PFSK-1 (cell line): ENCODE measurements around the gene ODR4.

Experiments used
- FOXP2 ChIP-seq: optimal IDR thresholded peaks from 2 replicates; pipeline ENCODE3; 2011; ENCODE audit warnings: borderline replicate concordance, control low read depth, inconsistent platforms; ENCODE audit not compliant: insufficient read depth; ENCODE audit errors: extremely low read length, extremely low read depth
- POLR2AphosphoS5 ChIP-seq: IDR thresholded peaks from 2 replicates; pipeline ENCODE4 v1.6.1; 2012; ENCODE audit warnings: low read depth, mild to moderate bottlenecking, control low read depth, low read length, moderate library complexity
- REST ChIP-seq, 2 experiments: IDR thresholded peaks; 2 replicates each; pipeline versions ENCODE4 v1.6.1 to v1.8.0; 2011 to 2012; ENCODE audit warnings: low read depth in 2 of 2, low read length in 2 of 2, control low read depth in 1 of 2, inconsistent platforms in 1 of 2, mild to moderate bottlenecking in 1 of 2, moderate library complexity in 1 of 2; ENCODE audit not compliant: insufficient read depth in 1 of 2
- SIN3A ChIP-seq: IDR thresholded peaks from 2 replicates; pipeline ENCODE4 v1.6.1; 2012; ENCODE audit warnings: mild to moderate bottlenecking, low read length, moderate library complexity, borderline replicate concordance; ENCODE audit not compliant: insufficient read depth
- TAF1 ChIP-seq: IDR thresholded peaks from 2 replicates; pipeline ENCODE4 v1.6.1; 2012; ENCODE audit warnings: low read length, control low read depth, borderline replicate concordance; ENCODE audit not compliant: insufficient read depth

ODR4 gene

GRCh38 chr1:186409091-186409490 is 33.5 kb downstream of the ODR4 start:
- TF ChIP-seq REST (IDR thresholded peaks at IDR 0.05; ENCODE audit: insufficient read depth in 1 of 2, low read depth in 2 of 2, low read length in 2 of 2) (no peak), TAF1 (no peak), POLR2AphosphoS5 (no peak), FOXP2 (no peak), SIN3A (no peak)

GRCh38 chr1:186413319-186413718 is 37.7 kb downstream of the ODR4 start:
- no peak for TF ChIP-seq SIN3A
- no peak for TF ChIP-seq POLR2AphosphoS5
- no peak for TF ChIP-seq TAF1
- no peak for TF ChIP-seq FOXP2
- TF ChIP-seq REST (IDR thresholded peaks at IDR 0.05; ENCODE audit: insufficient read depth in 1 of 2, low read depth in 2 of 2, low read length in 2 of 2): no peak

GRCh38 chr1:186418503-186418902 is 42.9 kb downstream of the ODR4 start:
- TF ChIP-seq REST (IDR thresholded peaks at IDR 0.05; ENCODE audit: insufficient read depth in 1 of 2, low read depth in 2 of 2, low read length in 2 of 2) (no peak), POLR2AphosphoS5 (no peak), TAF1 (no peak), FOXP2 (no peak), SIN3A (no peak)

- TF ChIP-seq REST (IDR thresholded peaks at IDR 0.05; ENCODE audit: insufficient read depth in 1 of 2, low read depth in 2 of 2, low read length in 2 of 2) (no peak), FOXP2 (no peak), POLR2AphosphoS5 (no peak), TAF1 (no peak), SIN3A (no peak)
These were observed 44.7 kb downstream of the ODR4 start for GRCh38 chr1:186420311-186420710.

- TF ChIP-seq REST (IDR thresholded peaks at IDR 0.05; ENCODE audit: insufficient read depth in 1 of 2, low read depth in 2 of 2, low read length in 2 of 2): no peak
- TF ChIP-seq POLR2AphosphoS5: no peak
- TF ChIP-seq TAF1: no peak
- TF ChIP-seq SIN3A: no peak
- TF ChIP-seq FOXP2: no peak
These were observed 45.3 kb downstream of the ODR4 start for GRCh38 chr1:186420923-186421322.
